ENCODE measurements around the gene THNSL1. TPM values are rescaled to one million over a fixed set of nuclear protein-coding genes. Genes with fewer than 3 reads are reported as not detected.

THNSL1 gene
- total and polyA plus RNA-seq, 9 of the 15 experiments (the other 6 are each of a cell fraction or from before 2014, with no cell fraction given): 4.5 to 8.6 (median 6.3) TPM

DNA sequence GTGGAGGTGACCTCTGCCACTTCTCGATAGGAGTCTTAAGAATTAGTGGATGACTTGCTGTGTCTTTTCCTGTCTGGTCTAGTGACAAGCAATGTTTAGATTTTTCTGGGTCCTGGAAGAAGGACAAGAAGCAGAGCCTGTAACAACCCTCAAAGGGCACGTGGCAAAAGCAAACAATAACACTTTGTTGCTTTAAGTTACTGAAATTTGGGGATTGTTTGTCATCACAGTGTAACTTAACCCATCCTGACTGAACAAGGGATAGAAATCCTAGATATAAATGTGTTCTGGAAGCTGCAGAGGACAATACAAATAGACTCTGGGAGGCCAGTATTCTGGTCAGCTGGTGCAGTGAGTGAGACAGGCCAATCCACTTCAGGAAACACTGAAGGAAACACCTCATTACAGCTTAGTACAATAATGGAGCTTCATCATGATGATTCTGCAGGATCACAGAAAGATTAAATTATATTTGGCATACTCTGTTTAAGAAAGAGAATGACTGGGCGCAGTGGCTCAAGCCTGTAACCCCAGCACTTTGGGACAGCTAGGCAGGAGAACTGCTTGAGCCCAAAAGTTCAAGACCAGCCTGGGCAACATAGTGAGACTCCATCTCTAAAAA, 23.8 kb upstream of the THNSL1 start:
- H3K4me1 ChIP-seq (replicated peaks in 1 of 2; ENCODE audit: control insufficient read depth in 2 of 2, insufficient read depth in 2 of 2, low read length in 2 of 2): peaks cover 9 to 11% of the 10 kb centered on the region in 2 experiments
- DNase-seq (ENCODE audit: extremely low read depth in 1 of 4, low spot score in 3 of 4): no peak
- no peak overlapping the region for H3K4me3 ChIP-seq
- BruUV-seq (replicated peaks): no TSS peak
- no peak for ATAC-seq
- no peaks in the 10 kb centered on the region for H4K20me1 ChIP-seq (replicated peaks; ENCODE audit: control insufficient read depth, insufficient read depth, low read length)
- H3K9ac ChIP-seq (ENCODE audit: insufficient read depth in 1 of 2, low read depth in 2 of 2, low read length in 2 of 2): no peak overlapping the region
- no peak overlapping the region for H3K4me2 ChIP-seq (ENCODE audit: insufficient read depth, low read length)
- H3K27ac ChIP-seq (ENCODE audit: extremely low read depth, low read depth, low read length): no peak overlapping the region
- FAIRE-seq: peak; percentile 73
- no peaks in the 10 kb centered on the region for H3K79me2 ChIP-seq (ENCODE audit: control insufficient read depth, insufficient read depth, low read length)
- POLR2A ChIA-PET: no interaction called here
- in situ Hi-C loops (cut with MboI) (no loop called here), intact Hi-C loops (cut with micrococcal nuclease) (no loop called here)
- CTCF ChIA-PET (ENCODE audit: low intra/inter-chr PET ratio): no interaction called here
- H3K36me3 ChIP-seq (ENCODE audit: control insufficient read depth, insufficient read depth, low read length): no peaks in the 10 kb centered on the region
- 31% methylated on average over 3 of the region's 3 CpGs for WGBS (ENCODE audit: insufficient coverage, low coverage, missing lambda C conversion rate)
- no peaks in the 10 kb centered on the region for H3K27me3 ChIP-seq (ENCODE audit: control insufficient read depth in 2 of 2, insufficient read depth in 2 of 2, low read length in 2 of 2)
- H2AFZ ChIP-seq (ENCODE audit: low read depth, low read length): peak overlapping the region; percentile 48
- no peaks in the 10 kb centered on the region for H3K9me1 ChIP-seq (ENCODE audit: control insufficient read depth, insufficient read depth, low read length)
- no peaks in the 10 kb centered on the region for H3K9me3 ChIP-seq (replicated peaks; ENCODE audit: control insufficient read depth, insufficient read depth, low read depth, low read length)
- TF ChIP-seq C11orf30 (IDR thresholded peaks at IDR 0.05; ENCODE audit: low read depth) (peak; percentile 67), ZNF316 (IDR thresholded peaks at IDR 0.05) (peak; percentile 63), MAFK (IDR thresholded peaks at IDR 0.05; ENCODE audit: low read length) (peak; percentile 38; the same call in 1 of the 2 replicates), YY1 (IDR thresholded peaks at IDR 0.05; ENCODE audit: borderline replicate concordance in 1 of 3, control insufficient read depth in 1 of 3, extremely low read depth in 1 of 3, insufficient read depth in 3 of 3, insufficient read length in 1 of 3, insufficient replicate concordance in 2 of 3, low read depth in 1 of 3, low read length in 2 of 3) (no peak), HDAC1 (IDR thresholded peaks at IDR 0.05) (no peak), MAFF (IDR thresholded peaks at IDR 0.05; ENCODE audit: low read length) (peak; percentile 45; the same call in 1 of the 2 replicates), ZNF12 (CRISPR knock-in tag; IDR thresholded peaks at IDR 0.05) (peak; percentile 94)
- TF ChIP-seq, protein P1, sequence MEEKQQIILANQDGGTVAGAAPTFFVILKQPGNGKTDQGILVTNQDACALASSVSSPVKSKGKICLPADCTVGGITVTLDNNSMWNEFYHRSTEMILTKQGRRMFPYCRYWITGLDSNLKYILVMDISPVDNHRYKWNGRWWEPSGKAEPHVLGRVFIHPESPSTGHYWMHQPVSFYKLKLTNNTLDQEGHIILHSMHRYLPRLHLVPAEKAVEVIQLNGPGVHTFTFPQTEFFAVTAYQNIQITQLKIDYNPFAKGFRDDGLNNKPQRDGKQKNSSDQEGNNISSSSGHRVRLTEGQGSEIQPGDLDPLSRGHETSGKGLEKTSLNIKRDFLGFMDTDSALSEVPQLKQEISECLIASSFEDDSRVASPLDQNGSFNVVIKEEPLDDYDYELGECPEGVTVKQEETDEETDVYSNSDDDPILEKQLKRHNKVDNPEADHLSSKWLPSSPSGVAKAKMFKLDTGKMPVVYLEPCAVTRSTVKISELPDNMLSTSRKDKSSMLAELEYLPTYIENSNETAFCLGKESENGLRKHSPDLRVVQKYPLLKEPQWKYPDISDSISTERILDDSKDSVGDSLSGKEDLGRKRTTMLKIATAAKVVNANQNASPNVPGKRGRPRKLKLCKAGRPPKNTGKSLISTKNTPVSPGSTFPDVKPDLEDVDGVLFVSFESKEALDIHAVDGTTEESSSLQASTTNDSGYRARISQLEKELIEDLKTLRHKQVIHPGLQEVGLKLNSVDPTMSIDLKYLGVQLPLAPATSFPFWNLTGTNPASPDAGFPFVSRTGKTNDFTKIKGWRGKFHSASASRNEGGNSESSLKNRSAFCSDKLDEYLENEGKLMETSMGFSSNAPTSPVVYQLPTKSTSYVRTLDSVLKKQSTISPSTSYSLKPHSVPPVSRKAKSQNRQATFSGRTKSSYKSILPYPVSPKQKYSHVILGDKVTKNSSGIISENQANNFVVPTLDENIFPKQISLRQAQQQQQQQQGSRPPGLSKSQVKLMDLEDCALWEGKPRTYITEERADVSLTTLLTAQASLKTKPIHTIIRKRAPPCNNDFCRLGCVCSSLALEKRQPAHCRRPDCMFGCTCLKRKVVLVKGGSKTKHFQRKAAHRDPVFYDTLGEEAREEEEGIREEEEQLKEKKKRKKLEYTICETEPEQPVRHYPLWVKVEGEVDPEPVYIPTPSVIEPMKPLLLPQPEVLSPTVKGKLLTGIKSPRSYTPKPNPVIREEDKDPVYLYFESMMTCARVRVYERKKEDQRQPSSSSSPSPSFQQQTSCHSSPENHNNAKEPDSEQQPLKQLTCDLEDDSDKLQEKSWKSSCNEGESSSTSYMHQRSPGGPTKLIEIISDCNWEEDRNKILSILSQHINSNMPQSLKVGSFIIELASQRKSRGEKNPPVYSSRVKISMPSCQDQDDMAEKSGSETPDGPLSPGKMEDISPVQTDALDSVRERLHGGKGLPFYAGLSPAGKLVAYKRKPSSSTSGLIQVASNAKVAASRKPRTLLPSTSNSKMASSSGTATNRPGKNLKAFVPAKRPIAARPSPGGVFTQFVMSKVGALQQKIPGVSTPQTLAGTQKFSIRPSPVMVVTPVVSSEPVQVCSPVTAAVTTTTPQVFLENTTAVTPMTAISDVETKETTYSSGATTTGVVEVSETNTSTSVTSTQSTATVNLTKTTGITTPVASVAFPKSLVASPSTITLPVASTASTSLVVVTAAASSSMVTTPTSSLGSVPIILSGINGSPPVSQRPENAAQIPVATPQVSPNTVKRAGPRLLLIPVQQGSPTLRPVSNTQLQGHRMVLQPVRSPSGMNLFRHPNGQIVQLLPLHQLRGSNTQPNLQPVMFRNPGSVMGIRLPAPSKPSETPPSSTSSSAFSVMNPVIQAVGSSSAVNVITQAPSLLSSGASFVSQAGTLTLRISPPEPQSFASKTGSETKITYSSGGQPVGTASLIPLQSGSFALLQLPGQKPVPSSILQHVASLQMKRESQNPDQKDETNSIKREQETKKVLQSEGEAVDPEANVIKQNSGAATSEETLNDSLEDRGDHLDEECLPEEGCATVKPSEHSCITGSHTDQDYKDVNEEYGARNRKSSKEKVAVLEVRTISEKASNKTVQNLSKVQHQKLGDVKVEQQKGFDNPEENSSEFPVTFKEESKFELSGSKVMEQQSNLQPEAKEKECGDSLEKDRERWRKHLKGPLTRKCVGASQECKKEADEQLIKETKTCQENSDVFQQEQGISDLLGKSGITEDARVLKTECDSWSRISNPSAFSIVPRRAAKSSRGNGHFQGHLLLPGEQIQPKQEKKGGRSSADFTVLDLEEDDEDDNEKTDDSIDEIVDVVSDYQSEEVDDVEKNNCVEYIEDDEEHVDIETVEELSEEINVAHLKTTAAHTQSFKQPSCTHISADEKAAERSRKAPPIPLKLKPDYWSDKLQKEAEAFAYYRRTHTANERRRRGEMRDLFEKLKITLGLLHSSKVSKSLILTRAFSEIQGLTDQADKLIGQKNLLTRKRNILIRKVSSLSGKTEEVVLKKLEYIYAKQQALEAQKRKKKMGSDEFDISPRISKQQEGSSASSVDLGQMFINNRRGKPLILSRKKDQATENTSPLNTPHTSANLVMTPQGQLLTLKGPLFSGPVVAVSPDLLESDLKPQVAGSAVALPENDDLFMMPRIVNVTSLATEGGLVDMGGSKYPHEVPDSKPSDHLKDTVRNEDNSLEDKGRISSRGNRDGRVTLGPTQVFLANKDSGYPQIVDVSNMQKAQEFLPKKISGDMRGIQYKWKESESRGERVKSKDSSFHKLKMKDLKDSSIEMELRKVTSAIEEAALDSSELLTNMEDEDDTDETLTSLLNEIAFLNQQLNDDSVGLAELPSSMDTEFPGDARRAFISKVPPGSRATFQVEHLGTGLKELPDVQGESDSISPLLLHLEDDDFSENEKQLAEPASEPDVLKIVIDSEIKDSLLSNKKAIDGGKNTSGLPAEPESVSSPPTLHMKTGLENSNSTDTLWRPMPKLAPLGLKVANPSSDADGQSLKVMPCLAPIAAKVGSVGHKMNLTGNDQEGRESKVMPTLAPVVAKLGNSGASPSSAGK (IDR thresholded peaks at IDR 0.05): 0 out of 2 replicates have a peak, but pooled peaks have one; percentile 32
- TF ChIP-seq, protein P2, sequence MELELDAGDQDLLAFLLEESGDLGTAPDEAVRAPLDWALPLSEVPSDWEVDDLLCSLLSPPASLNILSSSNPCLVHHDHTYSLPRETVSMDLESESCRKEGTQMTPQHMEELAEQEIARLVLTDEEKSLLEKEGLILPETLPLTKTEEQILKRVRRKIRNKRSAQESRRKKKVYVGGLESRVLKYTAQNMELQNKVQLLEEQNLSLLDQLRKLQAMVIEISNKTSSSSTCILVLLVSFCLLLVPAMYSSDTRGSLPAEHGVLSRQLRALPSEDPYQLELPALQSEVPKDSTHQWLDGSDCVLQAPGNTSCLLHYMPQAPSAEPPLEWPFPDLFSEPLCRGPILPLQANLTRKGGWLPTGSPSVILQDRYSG (tag; conservative IDR thresholded peaks at IDR 0.05; ENCODE audit: low read depth): peak; percentile 55; the same call in 1 of the 2 replicates
